ENCODE results near the gene MSMP.

- no peak for TF ChIP-seq DACH1 (IDR thresholded peaks at IDR 0.05; ENCODE audit: partially characterized antibody)
- no peak for TF ChIP-seq POLR2AphosphoS5 (IDR thresholded peaks at IDR 0.05; ENCODE audit: control insufficient read depth, insufficient read depth, low read depth, low read length)
- no peak for TF ChIP-seq ZNF274 (IDR thresholded peaks at IDR 0.05; ENCODE audit: borderline replicate concordance, low read depth, low read length)
- TF ChIP-seq RAD21 (CRISPR knock-in tag; conservative IDR thresholded peaks at IDR 0.05 in 1 of 2, IDR thresholded peaks at IDR 0.05 in 1 of 2): no peak
- TF ChIP-seq NR2C2 (CRISPR knock-in tag; IDR thresholded peaks at IDR 0.05): no peak
- no peak for TF ChIP-seq NR2C2 (tag; IDR thresholded peaks at IDR 0.05)
- no peak for TF ChIP-seq CTCF (IDR thresholded peaks at IDR 0.05 in 2 of 3, conservative IDR thresholded peaks at IDR 0.05 in 1 of 3; ENCODE audit: insufficient read depth in 2 of 3, low read depth in 1 of 3, low read length in 3 of 3)
- TF ChIP-seq ELK1 (CRISPR knock-in tag; IDR thresholded peaks at IDR 0.05): no peak
- TF ChIP-seq MAX (CRISPR knock-in tag; IDR thresholded peaks at IDR 0.05): no peak
- TF ChIP-seq MAFG (tag; conservative IDR thresholded peaks at IDR 0.05): no peak
- TF ChIP-seq POLR2A (conservative IDR thresholded peaks at IDR 0.05): no peak
- no peak for TF ChIP-seq RFX1 (IDR thresholded peaks at IDR 0.05)
- no peak for TF ChIP-seq REST (IDR thresholded peaks at IDR 0.05; ENCODE audit: borderline replicate concordance)
- TF ChIP-seq REST (CRISPR knock-in tag; IDR thresholded peaks at IDR 0.05; ENCODE audit: low read depth): no peak
- TF ChIP-seq PHB2 (IDR thresholded peaks at IDR 0.05; ENCODE audit: low read depth): no peak
These were observed 46.5 kb upstream of the MSMP start for GRCh38 chr9:35800530-35800929.

Measured in K562 (cell line).